GM19463 (cell line): Measurements from ENCODE around the gene SCAF4.
A peak's percentile ranks its signal among the peaks of the same experiment; 100 is the strongest.

Source experiments
- ATAC-seq: cut with Tn5 transposase; IDR thresholded peaks from one replicate; pipeline ENCODE4 v1.9.1; 2021; ENCODE audit warnings: mild to moderate bottlenecking, moderate library complexity; ENCODE audit not compliant: unreplicated experiment

SCAF4 gene

GRCh38 chr21:31713973-31714740, 17.8 kb downstream of the SCAF4 start:
- peak; percentile 77 for ATAC-seq

- no peak for ATAC-seq
These were observed 18.8 kb downstream of the SCAF4 start for GRCh38 chr21:31713115-31713514.

- ATAC-seq = no peak
These were observed 20.1 kb downstream of the SCAF4 start for GRCh38 chr21:31711745-31712285.

- ATAC-seq = no peak
These were observed 20.6 kb downstream of the SCAF4 start for GRCh38 chr21:31711326-31711725.

GRCh38 chr21:31710586-31710985, 21.3 kb downstream of the SCAF4 start:
- no peak for ATAC-seq

- no peak for ATAC-seq
These were observed 23.4 kb downstream of the SCAF4 start for GRCh38 chr21:31708541-31708940.

GRCh38 chr21:31707499-31707898, 24.4 kb downstream of the SCAF4 start:
- no peak for ATAC-seq

- ATAC-seq = no peak
These were observed 25.4 kb downstream of the SCAF4 start for GRCh38 chr21:31706562-31706961.

- ATAC-seq = no peak
These were observed 31.9 kb downstream of the SCAF4 start for GRCh38 chr21:31700040-31700439.

GRCh38 chr21:31698461-31698860, 33.5 kb downstream of the SCAF4 start:
- ATAC-seq = no peak

- ATAC-seq = no peak
These were observed 35.5 kb downstream of the SCAF4 start for GRCh38 chr21:31696424-31696823.

- no peak for ATAC-seq
These were observed 38.7 kb downstream of the SCAF4 start for GRCh38 chr21:31693222-31693621.

GRCh38 chr21:31688603-31689368, 43.1 kb downstream of the SCAF4 start:
- no peak for ATAC-seq

GRCh38 chr21:31687108-31687507, 44.8 kb downstream of the SCAF4 start:
- no peak for ATAC-seq

GRCh38 chr21:31686272-31686915, 45.5 kb downstream of the SCAF4 start:
- ATAC-seq = no peak

- no peak for ATAC-seq
These were observed 47.0 kb downstream of the SCAF4 start for GRCh38 chr21:31684918-31685317.

GRCh38 chr21:31683029-31683428, 48.9 kb downstream of the SCAF4 start:
- no peak for ATAC-seq

GRCh38 chr21:31682620-31683019, 49.3 kb downstream of the SCAF4 start:
- no peak for ATAC-seq

- ATAC-seq = no peak
These were observed 53.4 kb downstream of the SCAF4 start for GRCh38 chr21:31678478-31678877.

- ATAC-seq = no peak
These were observed 54.9 kb downstream of the SCAF4 start for GRCh38 chr21:31677047-31677446.

- ATAC-seq = no peak
These were observed 56.0 kb downstream of the SCAF4 start for GRCh38 chr21:31675960-31676359.
